Fibroblast of mammary gland (primary cell): ENCODE results near the gene HTR7.

Experiments
- DNase-seq: peaks from one replicate; pipeline ENCODE4 v3.0.0-alpha.2; 2010; ENCODE audit warnings: low read depth
- H3K4me3 ChIP-seq: 2 replicates; pipeline ENCODE4 v1.5.1; 2011; ENCODE audit warnings: low read depth, mild to moderate bottlenecking, low read length, moderate library complexity; ENCODE audit not compliant: control insufficient read depth
- CTCF ChIP-seq: conservative IDR thresholded peaks from 2 replicates; pipeline ENCODE4 v1.5.1; 2011; ENCODE audit warnings: low read depth, low read length, inconsistent platforms; ENCODE audit not compliant: control insufficient read depth, insufficient read depth

The HTR7 gene

GRCh38 chr10:90723416-90724068, 134.3 kb downstream of the HTR7 start:
- no peak for TF ChIP-seq CTCF
- DNase-seq, result no peak

GRCh38 chr10:90722832-90723231, 135.0 kb downstream of the HTR7 start:
- DNase-seq, result no peak
- no peak overlapping the region for H3K4me3 ChIP-seq
- no peak for TF ChIP-seq CTCF

More at GRCh38 chr10:90723416-90724068, 134.3 kb downstream of the HTR7 start:
- H3K4me3 ChIP-seq, result no peak overlapping the region

- H3K4me3 ChIP-seq, result no peak overlapping the region
- TF ChIP-seq CTCF, result peak; percentile 21
- peak; percentile 19 for DNase-seq
Measured at GRCh38 chr10:90718182-90718581, 139.7 kb downstream of the HTR7 start.

GRCh38 chr10:90712529-90712928, 145.3 kb downstream of the HTR7 start:
- no peak overlapping the region for H3K4me3 ChIP-seq
- no peak for DNase-seq
- no peak for TF ChIP-seq CTCF

GRCh38 chr10:90709727-90710126, 148.1 kb downstream of the HTR7 start:
- DNase-seq, result no peak
- H3K4me3 ChIP-seq, result no peak overlapping the region
- no peak for TF ChIP-seq CTCF

GRCh38 chr10:90707657-90708056, 150.2 kb downstream of the HTR7 start:
- no peak for TF ChIP-seq CTCF
- DNase-seq, result no peak
- no peak overlapping the region for H3K4me3 ChIP-seq

- TF ChIP-seq CTCF, result no peak
- DNase-seq, result no peak
- no peak overlapping the region for H3K4me3 ChIP-seq
Measured at GRCh38 chr10:90701428-90701827, 156.4 kb downstream of the HTR7 start.
